Testis (tissue), 3 donors: ENCODE results near the gene PLCXD1. TPM values are rescaled to one million over a fixed set of nuclear protein-coding genes. Genes with fewer than 3 reads are reported as not detected.

Experiments used
- DNase-seq: peaks from one replicate; pipeline ENCODE4 v3.0.0-alpha.2; 2019
- H3K27ac ChIP-seq, 2 donors: fragments of 200-600 bp; sonication (generic); one replicate each; pipeline ENCODE4 v1.5.1; 2019
- H3K27me3 ChIP-seq: fragments of 200-600 bp; sonication (generic); one replicate; pipeline ENCODE4 v1.5.1; 2019
- H3K36me3 ChIP-seq: fragments of 200-600 bp; sonication (generic); one replicate; pipeline ENCODE4 v1.5.1; 2017; ENCODE audit warnings: low read depth; ENCODE audit errors: missing control alignments
- H3K4me1 ChIP-seq: fragments of 200-600 bp; sonication (generic); one replicate; pipeline ENCODE4 v1.5.1; 2019
- H3K4me3 ChIP-seq, 2 donors: fragments of 200-600 bp; sonication (generic); one replicate each; pipeline ENCODE4 v1.5.1; 2017 to 2019
- H3K9me3 ChIP-seq: fragments of 200-600 bp; sonication (generic); one replicate; pipeline ENCODE4 v1.5.1; 2017
- POLR2A ChIP-seq: fragments of 450-650 bp; IDR thresholded peaks from one replicate; pipeline ENCODE4 v1.6.1; 2017; ENCODE audit warnings: antibody characterized with exemption, mild to moderate bottlenecking, moderate library complexity
- WGBS, 2 donors: methylation state at CpG; one replicate each; pipeline ENCODE4 v1.1.5; 2018; 5-methylcytosine and 5-hydroxymethylcytosine counted together
- intact Hi-C: fragments of 100-400 bp; cut with DNase I; formaldehyde crosslinking; loops from one replicate; pipeline ENCODE4 v1.15.1; 2023; ENCODE audit warnings: low total_unique reads
- polyA plus RNA-seq: library from polyadenylated mRNA; stranded (reverse); fragments of 350-450 nt; fragmentation: Illumina TruSeq; extraction: RNeasy Lipid Tissue Mini Kit (QIAGEN cat#74804); gene quantifications from one replicate; pipeline ENCODE4 v1.2.3, GENCODE V29; 2014; ENCODE audit warnings: low read depth, low replicate concordance; ENCODE audit not compliant: insufficient read depth
- total RNA-seq, 2 donors: library from RNA; depleted of rRNA; stranded (reverse); fragments of >200 nt; gene quantifications; one replicate each; pipeline ENCODE4 v1.2.3, GENCODE V29; 2016
- TF ChIP-seq, protein P1 (sequence below), 3 experiments: fragments of 450-650 bp in 2 of 3; fragments of 200-600 bp in 1 of 3; sonication (generic) in 1 of 3; IDR thresholded peaks; one replicate each; pipeline ENCODE4 v1.5.1; 2016 to 2019; ENCODE audit warnings: antibody characterized with exemption in 3 of 3, mild to moderate bottlenecking in 2 of 3, moderate library complexity in 1 of 3

The PLCXD1 gene
- total and polyA plus RNA-seq, 3 donors from 2014 or later = 14.6 to 24.0 (median 15.7) TPM

DNA sequence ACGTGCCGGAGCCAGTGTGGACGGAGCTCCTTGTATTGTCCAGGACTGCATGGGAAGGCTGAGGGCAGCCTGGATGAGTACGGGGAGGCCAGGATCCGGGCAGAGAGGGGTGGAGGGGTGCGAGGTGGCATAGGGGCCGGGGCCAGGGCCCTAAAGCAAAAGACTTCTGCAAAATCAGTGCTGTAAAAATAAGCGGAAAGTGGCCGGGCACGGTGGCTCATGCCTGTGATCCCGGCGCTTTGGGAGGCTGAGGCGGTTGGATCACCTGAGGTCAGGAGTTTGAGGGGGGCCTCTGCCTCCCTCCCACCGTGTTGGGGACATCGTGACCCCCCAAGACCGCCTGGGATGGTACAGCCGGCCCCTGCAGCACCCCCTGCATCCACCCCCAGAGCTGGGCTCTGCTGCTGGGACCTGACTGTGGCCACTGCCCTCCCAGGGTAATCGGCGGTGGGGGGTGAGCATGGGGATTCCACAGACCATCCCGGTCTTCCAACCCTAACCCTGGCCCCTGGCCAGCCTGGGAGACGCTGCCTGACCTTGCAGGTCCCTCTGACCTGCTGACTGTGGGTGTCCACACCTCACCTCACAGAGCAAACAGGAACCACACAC is 23.4 kb upstream of the PLCXD1 start:
- intact Hi-C loops = no loop called here
- H3K27me3 ChIP-seq = no peaks in the 10 kb centered on the region
- no peak overlapping the region for H3K27ac ChIP-seq
- no peaks in the 10 kb centered on the region for H3K36me3 ChIP-seq
- H3K4me3 ChIP-seq = no peak overlapping the region
- no peaks in the 10 kb centered on the region for H3K9me3 ChIP-seq
- H3K4me1 ChIP-seq = no peaks in the 10 kb centered on the region
- no peak for DNase-seq
- WGBS, 2 donors = 81 to 83% methylated on average over 19 to 21 of the region's 21 CpGs
- TF ChIP-seq, protein P1, sequence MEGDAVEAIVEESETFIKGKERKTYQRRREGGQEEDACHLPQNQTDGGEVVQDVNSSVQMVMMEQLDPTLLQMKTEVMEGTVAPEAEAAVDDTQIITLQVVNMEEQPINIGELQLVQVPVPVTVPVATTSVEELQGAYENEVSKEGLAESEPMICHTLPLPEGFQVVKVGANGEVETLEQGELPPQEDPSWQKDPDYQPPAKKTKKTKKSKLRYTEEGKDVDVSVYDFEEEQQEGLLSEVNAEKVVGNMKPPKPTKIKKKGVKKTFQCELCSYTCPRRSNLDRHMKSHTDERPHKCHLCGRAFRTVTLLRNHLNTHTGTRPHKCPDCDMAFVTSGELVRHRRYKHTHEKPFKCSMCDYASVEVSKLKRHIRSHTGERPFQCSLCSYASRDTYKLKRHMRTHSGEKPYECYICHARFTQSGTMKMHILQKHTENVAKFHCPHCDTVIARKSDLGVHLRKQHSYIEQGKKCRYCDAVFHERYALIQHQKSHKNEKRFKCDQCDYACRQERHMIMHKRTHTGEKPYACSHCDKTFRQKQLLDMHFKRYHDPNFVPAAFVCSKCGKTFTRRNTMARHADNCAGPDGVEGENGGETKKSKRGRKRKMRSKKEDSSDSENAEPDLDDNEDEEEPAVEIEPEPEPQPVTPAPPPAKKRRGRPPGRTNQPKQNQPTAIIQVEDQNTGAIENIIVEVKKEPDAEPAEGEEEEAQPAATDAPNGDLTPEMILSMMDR (IDR thresholded peaks at IDR 0.05) = no peak
- TF ChIP-seq POLR2A = no peak

DNA sequence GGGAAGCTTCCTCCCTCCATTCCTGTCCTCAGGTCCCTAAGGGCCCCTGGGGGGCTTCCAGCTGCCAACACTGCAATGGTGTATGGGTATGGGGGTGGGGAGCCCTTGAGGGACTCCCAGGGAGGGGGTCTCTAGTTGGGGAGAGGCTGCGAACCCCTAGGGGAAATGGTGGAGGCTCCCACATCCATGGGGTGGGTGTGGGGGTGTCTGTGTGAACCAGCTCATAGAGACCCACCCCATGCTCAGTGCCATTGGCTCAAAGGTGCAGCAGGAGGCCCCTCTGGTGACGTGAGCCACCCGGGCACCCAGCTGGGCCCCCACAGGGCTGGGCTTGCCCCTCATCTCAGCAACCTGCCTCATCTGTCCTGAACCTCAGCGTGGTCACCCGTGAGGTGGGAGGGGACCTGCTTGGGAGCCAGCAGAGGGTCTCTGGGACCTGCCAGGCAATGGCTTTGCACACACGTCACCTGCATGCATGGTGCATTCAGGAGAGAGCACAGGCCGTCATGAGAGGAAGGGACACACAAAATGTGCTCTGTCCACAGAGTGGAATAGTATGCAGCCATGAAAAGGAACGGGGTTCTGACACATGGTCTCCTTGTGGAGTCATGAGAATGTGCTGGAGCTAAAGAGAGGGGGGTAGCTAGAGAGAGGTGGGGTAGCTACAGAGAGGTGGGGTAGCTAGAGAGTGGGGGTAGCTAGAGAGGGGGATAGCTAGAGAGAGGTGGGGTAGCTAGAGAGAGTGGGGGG is 22.7 kb upstream of the PLCXD1 start:
- Histone ChIP-seq H3K27me3 (no peaks in the 10 kb centered on the region), H3K4me1 (no peaks in the 10 kb centered on the region), H3K36me3 (no peaks in the 10 kb centered on the region), H3K9me3 (no peaks in the 10 kb centered on the region), H3K27ac (no peak overlapping the region), H3K4me3 (no peak overlapping the region)
- DNase-seq = no peak
- intact Hi-C loops = no loop called here
- 60 to 85% methylated on average over 1 to 8 of the region's 8 CpGs for WGBS, 2 donors
- TF ChIP-seq, protein P1 (IDR thresholded peaks at IDR 0.05) = no peak
- TF ChIP-seq POLR2A = no peak

DNA sequence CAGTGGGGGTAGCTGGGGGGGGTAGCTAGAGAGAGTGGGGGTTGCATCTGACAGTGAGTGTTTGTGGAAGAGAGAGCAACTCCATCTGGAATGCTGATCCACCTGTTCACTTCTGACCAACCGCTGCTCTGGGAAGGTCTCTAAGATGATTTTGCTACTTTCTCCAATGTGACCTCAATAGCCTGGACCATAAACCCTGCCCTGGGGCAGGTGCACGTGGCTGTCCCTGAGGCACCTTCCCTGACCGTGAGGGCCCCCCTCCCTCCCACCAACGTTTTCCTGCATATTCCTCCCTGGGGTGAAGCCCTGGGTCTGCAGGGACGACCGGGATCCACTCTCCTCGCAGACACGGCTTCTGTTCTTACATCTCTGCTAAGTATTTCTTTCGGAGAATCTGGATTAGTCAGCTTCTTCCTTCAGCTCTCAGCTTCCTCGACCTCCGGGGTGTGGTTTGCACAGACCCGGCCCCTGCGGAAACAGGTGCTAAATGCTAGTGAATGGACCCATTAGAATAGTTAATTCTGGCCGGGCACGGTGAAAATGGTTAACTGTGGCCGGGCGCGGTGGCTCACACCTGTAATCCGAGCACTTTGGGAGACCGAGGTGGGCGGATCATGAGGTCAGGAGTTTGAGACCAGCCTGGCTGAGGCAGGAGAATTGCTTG is 21.4 kb upstream of the PLCXD1 start:
- Histone ChIP-seq H3K4me1 (no peaks in the 10 kb centered on the region), H3K27me3 (no peaks in the 10 kb centered on the region), H3K27ac (no peak overlapping the region), H3K4me3 (no peak overlapping the region), H3K9me3 (no peaks in the 10 kb centered on the region), H3K36me3 (no peaks in the 10 kb centered on the region)
- intact Hi-C loops = no loop called here
- WGBS, 2 donors = 75 to 78% methylated on average over 21 of the region's 21 CpGs
- no peak for DNase-seq
- TF ChIP-seq, protein P1 (IDR thresholded peaks at IDR 0.05) = no peak
- TF ChIP-seq POLR2A = no peak

DNA sequence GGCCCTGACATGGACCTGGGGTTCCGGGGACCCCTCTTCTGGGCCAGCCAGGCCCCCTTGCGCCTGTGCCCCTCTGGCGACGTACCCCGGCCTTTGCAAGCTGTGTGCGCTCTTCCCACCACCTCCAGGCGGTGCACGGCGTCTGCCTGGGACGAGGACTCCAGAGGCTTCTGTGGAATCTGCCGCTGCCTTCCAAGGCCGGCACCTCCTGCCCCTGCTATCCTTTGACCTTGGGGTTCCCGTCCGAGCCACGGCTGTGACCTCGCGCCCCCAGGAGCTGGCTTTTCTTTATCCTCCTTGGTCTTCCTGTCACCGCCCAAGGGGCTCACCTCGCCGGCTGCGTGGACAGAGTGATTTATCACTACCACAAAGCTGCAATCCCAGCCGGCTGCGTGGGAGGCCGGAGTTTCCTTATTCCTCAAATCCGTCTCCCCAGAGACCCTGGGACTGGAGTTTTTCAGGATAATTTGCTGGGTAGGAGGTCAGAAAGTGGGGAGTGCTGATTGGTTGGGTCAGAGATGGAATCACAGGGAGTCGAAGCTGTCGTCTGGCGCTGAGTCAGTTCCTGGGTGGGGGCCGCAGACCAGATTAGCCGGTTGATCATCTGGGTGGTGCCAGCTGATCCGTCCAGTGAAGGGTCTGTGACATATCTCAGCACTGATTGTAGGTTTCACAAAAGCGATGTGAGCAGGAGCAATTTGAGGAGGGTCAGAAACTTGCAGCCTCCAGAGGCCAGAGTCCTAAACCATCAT is 19.8 kb upstream of the PLCXD1 start:
- 24 to 35% methylated on average over 30 to 32 of the region's 32 CpGs for WGBS, 2 donors
- TF ChIP-seq POLR2A = no peak
- TF ChIP-seq, protein P1 (IDR thresholded peaks at IDR 0.05) = no peak
- Histone ChIP-seq H3K4me1 (no peaks in the 10 kb centered on the region), H3K36me3 (no peaks in the 10 kb centered on the region), H3K4me3 (no peak overlapping the region), H3K27ac (no peak overlapping the region), H3K9me3 (no peaks in the 10 kb centered on the region), H3K27me3 (no peaks in the 10 kb centered on the region)
- no peak for DNase-seq
- intact Hi-C loops = no loop called here
